ENCODE data around the gene EXOC4.

- TF ChIP-seq CTCF (IDR thresholded peaks at IDR 0.05) (no peak), EP300 (IDR thresholded peaks at IDR 0.05) (no peak)
Observed at GRCh38 chr7:133502498-133502897, 249.6 kb downstream of the EXOC4 start.

All from ovary (tissue), 3 donors.